ENCODE data around the gene CCR5AS.

DNA sequence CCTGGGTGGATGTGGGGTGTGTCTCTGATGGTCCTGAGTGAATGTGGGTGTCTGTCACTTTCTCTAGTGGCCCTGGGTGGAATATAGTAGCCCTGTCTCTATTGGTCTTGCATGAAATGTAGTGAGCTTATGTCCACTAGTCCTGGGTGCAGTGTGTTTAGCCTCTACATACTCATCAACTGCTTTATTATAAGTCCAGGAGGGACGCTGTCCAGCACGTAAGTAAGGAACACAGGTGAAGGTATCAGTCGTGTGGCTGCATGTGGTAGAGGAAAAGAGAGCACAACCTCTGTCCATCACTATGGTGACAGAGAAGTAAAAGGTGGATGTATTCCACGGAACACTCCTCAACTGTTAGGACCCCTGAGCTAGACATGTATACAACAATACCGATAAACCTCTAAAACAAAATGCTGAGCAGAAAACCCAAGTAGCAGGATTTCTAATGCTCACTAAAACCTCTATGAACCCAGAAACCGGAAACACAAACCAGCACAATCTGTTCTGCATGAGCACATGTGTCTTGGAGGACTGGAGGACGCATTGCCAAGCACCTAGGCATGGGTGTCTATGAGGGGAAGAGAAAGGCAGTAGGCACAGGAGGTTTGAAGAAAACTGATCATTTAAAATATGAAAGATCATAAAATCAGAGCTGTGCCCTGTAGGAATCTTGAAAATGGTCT lies 46.8 kb upstream of the CCR5AS start:
- TF ChIP-seq CTCF (IDR thresholded peaks at IDR 0.05) (no peak), SP1 (CRISPR knock-in tag; conservative IDR thresholded peaks at IDR 0.05) (no peak), IRF1 (CRISPR knock-in tag; IDR thresholded peaks at IDR 0.05) (no peak), TCF7 (CRISPR knock-in tag; IDR thresholded peaks at IDR 0.05; ENCODE audit: low read depth) (no peak), TEAD1 (CRISPR knock-in tag; IDR thresholded peaks at IDR 0.05) (no peak), ATF2 (CRISPR knock-in tag; IDR thresholded peaks at IDR 0.05; ENCODE audit: borderline replicate concordance, low read depth) (no peak), CREB1 (CRISPR knock-in tag; IDR thresholded peaks at IDR 0.05) (no peak), NR3C1 (CRISPR knock-in tag; conservative IDR thresholded peaks at IDR 0.05; ENCODE audit: low read depth) (no peak), HMGXB4 (CRISPR knock-in tag; IDR thresholded peaks at IDR 0.05) (no peak), GTF2I (CRISPR knock-in tag; conservative IDR thresholded peaks at IDR 0.05) (no peak)
- TF ChIP-seq, protein P1, sequence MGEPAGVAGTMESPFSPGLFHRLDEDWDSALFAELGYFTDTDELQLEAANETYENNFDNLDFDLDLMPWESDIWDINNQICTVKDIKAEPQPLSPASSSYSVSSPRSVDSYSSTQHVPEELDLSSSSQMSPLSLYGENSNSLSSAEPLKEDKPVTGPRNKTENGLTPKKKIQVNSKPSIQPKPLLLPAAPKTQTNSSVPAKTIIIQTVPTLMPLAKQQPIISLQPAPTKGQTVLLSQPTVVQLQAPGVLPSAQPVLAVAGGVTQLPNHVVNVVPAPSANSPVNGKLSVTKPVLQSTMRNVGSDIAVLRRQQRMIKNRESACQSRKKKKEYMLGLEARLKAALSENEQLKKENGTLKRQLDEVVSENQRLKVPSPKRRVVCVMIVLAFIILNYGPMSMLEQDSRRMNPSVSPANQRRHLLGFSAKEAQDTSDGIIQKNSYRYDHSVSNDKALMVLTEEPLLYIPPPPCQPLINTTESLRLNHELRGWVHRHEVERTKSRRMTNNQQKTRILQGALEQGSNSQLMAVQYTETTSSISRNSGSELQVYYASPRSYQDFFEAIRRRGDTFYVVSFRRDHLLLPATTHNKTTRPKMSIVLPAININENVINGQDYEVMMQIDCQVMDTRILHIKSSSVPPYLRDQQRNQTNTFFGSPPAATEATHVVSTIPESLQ (CRISPR knock-in tag; IDR thresholded peaks at IDR 0.05): no peak
- TF ChIP-seq, protein P2, sequence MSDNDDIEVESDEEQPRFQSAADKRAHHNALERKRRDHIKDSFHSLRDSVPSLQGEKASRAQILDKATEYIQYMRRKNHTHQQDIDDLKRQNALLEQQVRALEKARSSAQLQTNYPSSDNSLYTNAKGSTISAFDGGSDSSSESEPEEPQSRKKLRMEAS (CRISPR knock-in tag; IDR thresholded peaks at IDR 0.05): no peak
- TF ChIP-seq, protein P3, sequence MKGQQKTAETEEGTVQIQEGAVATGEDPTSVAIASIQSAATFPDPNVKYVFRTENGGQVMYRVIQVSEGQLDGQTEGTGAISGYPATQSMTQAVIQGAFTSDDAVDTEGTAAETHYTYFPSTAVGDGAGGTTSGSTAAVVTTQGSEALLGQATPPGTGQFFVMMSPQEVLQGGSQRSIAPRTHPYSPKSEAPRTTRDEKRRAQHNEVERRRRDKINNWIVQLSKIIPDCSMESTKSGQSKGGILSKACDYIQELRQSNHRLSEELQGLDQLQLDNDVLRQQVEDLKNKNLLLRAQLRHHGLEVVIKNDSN (CRISPR knock-in tag; IDR thresholded peaks at IDR 0.05): no peak
- TF ChIP-seq, protein P4, sequence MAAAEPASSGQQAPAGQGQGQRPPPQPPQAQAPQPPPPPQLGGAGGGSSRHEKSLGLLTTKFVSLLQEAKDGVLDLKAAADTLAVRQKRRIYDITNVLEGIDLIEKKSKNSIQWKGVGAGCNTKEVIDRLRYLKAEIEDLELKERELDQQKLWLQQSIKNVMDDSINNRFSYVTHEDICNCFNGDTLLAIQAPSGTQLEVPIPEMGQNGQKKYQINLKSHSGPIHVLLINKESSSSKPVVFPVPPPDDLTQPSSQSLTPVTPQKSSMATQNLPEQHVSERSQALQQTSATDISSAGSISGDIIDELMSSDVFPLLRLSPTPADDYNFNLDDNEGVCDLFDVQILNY (CRISPR knock-in tag; IDR thresholded peaks at IDR 0.05): no peak
